Left lung (tissue), 10 donors: ENCODE data around the gene ITPK1. TPM values are rescaled to one million over a fixed set of nuclear protein-coding genes. Genes with fewer than 3 reads are reported as not detected.

Experiments used
- ATAC-seq: fragments of 200-7000 bp; cut with Tn5 transposase; one replicate; pipeline ENCODE4 v1.9.1; 2020; ENCODE audit warnings: moderate library complexity
- DNase-seq, 4 donors: peaks; one replicate each; pipeline ENCODE4 v3.0.0-alpha.2; 2013 to 2020
- H3K27ac ChIP-seq, 2 donors: fragments of 200-600 bp; sonication (generic) in 1 of 2; one replicate each; pipeline versions ENCODE4 v1.5.0 to v1.8.0; 2020 to 2021
- H3K27me3 ChIP-seq, 2 donors: fragments of 200-600 bp; sonication (generic) in 1 of 2; one replicate each; pipeline versions ENCODE4 v1.5.0 to v1.8.0; 2020 to 2021
- H3K36me3 ChIP-seq, 2 donors: fragments of 200-600 bp; sonication (generic) in 1 of 2; one replicate each; pipeline versions ENCODE4 v1.5.0 to v1.8.0; 2020 to 2021
- H3K4me1 ChIP-seq, 2 donors: fragments of 200-600 bp; one replicate each; pipeline ENCODE4 v1.8.0; 2021
- H3K4me3 ChIP-seq, 2 donors: fragments of 200-600 bp; sonication (generic) in 1 of 2; one replicate each; pipeline versions ENCODE4 v1.5.0 to v1.8.0; 2020 to 2021; ENCODE audit warnings: mild to moderate bottlenecking in 1 of 2
- H3K9me3 ChIP-seq, 2 donors: fragments of 200-600 bp; sonication (generic) in 1 of 2; one replicate each; pipeline versions ENCODE4 v1.5.0 to v1.8.0; 2020 to 2021
- intact Hi-C, 2 donors: fragments of 100-400 bp; cut with DNase I; formaldehyde crosslinking; loops; one replicate each; pipeline versions ENCODE4 v1.11.2 to v1.14.2; 2022
- polyA plus RNA-seq, 6 donors: library from polyadenylated mRNA; unstranded; fragments of 120-200 nt; gene quantifications; one replicate each; pipeline ENCODE4 v1.2.1, GENCODE V29; 2013; ENCODE audit not compliant: insufficient read length in 6 of 6
- total RNA-seq, 2 donors: library from RNA; stranded (reverse); fragmentation: NEBNext Ultra II Directional; extraction: Animal tissue kit (Norgen Biotek cat#: 25700); gene quantifications; one replicate each; pipeline ENCODE4 v1.2.1, GENCODE V29; 2021
- TF ChIP-seq, protein P1 (sequence below), 2 donors: fragments of 200-600 bp; sonication (generic) in 1 of 2; IDR thresholded peaks; one replicate each; pipeline versions ENCODE4 v1.5.0 to v1.8.0; 2021; ENCODE audit warnings: antibody characterized with exemption in 2 of 2
- donor health status: DM: no; HTN: yes; CAD: no.
- donor health status: DM: no; HTN: no; CAD: no.

ITPK1 gene
- total and polyA plus RNA-seq, 8 donors, result 18.1 to 108 (median 20.8) TPM

DNA sequence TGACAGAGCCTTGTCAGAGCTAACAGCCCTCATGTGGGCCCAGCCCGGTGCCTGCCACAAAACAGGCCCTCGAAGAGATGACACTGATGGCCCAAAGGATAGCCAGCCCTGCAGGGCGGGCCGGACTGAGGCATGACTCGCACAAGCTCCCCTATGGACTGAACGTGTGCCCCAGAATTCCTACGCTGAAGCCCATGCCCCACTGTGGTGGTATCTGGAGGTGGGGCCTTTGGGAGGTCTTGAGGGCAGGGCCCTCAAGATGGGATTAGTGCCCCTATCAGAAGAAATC, 154.2 kb downstream of the ITPK1 start:
- no peak overlapping the region for H3K4me3 ChIP-seq
- DNase-seq (peak in 1 of 4 donors; percentile 54), ATAC-seq (no peak)
- H3K4me1 ChIP-seq, result peaks cover 0 to 8% of the 10 kb centered on the region in 2 donors
- TF ChIP-seq, protein P1, sequence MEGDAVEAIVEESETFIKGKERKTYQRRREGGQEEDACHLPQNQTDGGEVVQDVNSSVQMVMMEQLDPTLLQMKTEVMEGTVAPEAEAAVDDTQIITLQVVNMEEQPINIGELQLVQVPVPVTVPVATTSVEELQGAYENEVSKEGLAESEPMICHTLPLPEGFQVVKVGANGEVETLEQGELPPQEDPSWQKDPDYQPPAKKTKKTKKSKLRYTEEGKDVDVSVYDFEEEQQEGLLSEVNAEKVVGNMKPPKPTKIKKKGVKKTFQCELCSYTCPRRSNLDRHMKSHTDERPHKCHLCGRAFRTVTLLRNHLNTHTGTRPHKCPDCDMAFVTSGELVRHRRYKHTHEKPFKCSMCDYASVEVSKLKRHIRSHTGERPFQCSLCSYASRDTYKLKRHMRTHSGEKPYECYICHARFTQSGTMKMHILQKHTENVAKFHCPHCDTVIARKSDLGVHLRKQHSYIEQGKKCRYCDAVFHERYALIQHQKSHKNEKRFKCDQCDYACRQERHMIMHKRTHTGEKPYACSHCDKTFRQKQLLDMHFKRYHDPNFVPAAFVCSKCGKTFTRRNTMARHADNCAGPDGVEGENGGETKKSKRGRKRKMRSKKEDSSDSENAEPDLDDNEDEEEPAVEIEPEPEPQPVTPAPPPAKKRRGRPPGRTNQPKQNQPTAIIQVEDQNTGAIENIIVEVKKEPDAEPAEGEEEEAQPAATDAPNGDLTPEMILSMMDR (IDR thresholded peaks at IDR 0.05), result no peak
- no peaks in the 10 kb centered on the region for H3K27me3 ChIP-seq
- H3K36me3 ChIP-seq, result peaks cover 0 to 61% of the 10 kb centered on the region in 2 donors
- H3K27ac ChIP-seq, result no peak overlapping the region
- intact Hi-C loops, result no loop called here
- no peaks in the 10 kb centered on the region for H3K9me3 ChIP-seq

DNA sequence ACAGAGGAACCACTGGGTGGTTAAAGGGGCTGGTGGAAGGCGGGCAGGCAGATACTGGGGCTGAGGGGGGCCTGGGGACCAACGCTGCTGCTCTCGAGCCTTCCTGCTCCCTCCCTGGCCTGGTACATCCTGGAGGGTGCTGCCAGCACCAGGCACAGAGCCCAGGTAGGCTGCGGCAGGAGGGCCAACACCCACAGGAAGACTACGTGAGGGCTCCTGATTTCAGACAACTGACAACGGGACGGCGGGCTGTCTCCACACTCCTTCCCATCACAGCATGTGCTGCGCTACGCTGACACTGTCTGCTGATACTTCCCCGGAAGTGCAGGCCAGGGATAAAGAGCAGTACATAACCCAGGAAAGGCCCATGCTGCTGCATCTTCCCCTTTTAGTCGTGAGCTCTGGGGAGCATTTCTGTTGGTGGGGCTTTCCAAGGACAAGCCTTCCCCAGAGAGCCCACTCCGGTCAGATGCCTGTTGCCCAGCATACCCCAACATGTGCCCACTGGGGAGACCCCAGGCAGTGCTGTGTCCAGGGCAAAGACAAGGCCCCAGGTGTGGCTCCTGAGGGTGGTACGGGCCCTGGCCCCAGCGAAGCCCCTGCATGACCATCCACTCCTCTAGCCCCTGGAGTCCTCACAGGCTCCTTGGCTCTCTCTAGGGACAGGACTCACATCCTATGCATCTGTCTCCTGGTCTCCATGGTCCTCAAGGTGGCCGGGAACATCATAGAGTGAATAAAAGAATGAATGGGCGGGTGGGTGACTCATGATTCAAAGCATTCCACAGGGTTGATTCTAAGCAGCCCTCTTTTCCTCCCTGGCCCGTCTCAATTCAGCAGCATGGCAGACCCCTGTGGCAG, 154.8 kb downstream of the ITPK1 start:
- Histone ChIP-seq H3K27ac (no peak overlapping the region), H3K9me3 (no peaks in the 10 kb centered on the region), H3K4me1 (peaks cover 0 to 8% of the 10 kb centered on the region in 2 donors), H3K27me3 (no peaks in the 10 kb centered on the region), H3K4me3 (no peak overlapping the region), H3K36me3 (peaks cover 0 to 67% of the 10 kb centered on the region in 2 donors)
- TF ChIP-seq, protein P1 (IDR thresholded peaks at IDR 0.05), result no peak
- ATAC-seq (no peak), DNase-seq (peak in 1 of 4 donors; percentile 51)
- intact Hi-C loops, result no loop called here

DNA sequence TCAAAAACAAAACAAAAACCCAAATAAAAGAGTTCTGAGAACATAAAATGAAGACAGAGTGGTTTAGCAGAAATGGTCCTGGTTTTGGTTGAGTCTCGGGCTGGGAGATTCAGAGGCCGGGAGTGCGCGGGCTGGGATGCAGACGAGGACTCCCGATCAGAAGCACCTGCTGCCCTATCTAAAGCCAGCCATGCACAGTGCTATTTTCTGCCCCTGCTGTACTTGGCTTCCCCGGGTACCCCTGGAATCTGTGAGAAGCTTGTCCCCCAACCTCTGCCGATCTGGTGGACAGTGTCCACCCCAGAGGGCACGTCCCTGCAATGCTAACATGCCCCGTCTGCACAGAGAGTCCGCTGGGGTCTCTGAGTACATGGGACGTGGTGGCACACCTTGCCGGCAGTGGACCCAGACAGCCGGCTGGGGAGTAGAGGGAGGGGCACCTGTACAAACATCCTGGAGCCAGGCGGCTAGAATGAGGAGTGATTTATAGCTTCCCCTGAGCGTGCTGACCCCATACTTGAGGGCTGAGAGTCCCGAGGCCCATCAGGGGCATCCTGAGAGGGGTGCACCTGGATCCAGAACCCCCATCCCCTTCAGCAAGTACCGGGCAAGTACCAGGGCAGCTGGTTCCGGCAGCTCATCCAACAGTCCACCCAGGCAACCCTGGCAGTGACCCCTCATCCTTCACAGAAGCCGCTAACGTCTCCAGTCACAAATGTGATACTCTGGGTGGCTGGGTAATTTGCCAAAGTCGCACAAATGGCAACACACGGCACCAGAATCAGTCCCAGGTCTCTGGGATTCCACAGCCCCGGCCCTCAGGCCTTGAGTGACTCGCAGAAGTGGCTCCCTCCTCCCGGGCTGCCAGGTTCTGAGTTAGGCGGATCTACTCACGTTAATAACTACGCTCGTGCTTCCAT, 155.7 kb downstream of the ITPK1 start:
- TF ChIP-seq, protein P1 (IDR thresholded peaks at IDR 0.05), result no peak
- Histone ChIP-seq H3K27ac (no peak overlapping the region), H3K4me1 (peaks cover 0 to 7% of the 10 kb centered on the region in 2 donors), H3K27me3 (no peaks in the 10 kb centered on the region), H3K4me3 (no peak overlapping the region), H3K36me3 (peaks cover 0 to 76% of the 10 kb centered on the region in 2 donors), H3K9me3 (no peaks in the 10 kb centered on the region)
- intact Hi-C loops, result no loop called here
- no peak for ATAC-seq
- peak in 1 of 4 donors; percentile 35 for DNase-seq

DNA sequence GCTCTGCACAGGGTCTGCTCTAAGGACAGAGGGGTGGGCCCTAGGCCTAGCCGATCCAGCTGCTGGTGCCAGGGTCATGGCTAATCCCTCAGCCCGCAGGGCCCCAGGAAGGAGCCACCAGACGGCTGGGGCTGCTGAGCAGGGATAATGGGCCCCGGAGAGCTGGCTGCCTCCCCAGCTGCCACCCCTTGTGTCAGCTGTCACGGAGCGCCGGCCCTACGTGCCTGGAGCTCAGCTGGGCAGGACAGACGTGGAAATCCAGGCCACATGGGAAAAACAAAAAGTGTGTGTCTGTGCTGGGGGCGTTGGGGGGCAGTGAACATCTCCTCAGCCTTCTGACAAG, 156.6 kb downstream of the ITPK1 start:
- no peak for ATAC-seq
- Histone ChIP-seq H3K36me3 (peaks cover 0 to 78% of the 10 kb centered on the region in 2 donors), H3K27ac (no peak overlapping the region), H3K4me3 (no peak overlapping the region), H3K4me1 (no peaks in the 10 kb centered on the region), H3K27me3 (no peaks in the 10 kb centered on the region), H3K9me3 (no peaks in the 10 kb centered on the region)
- TF ChIP-seq, protein P1 (IDR thresholded peaks at IDR 0.05), result no peak
- no peak for DNase-seq
- intact Hi-C loops, result no loop called here
